ENCODE measurements around the gene GNA14.

GRCh38 chr9:77429928-77430327 is 218.2 kb downstream of the GNA14 start:
- TF ChIP-seq CTCF (conservative IDR thresholded peaks at IDR 0.05; ENCODE audit: low read depth, low read length) (no peak), EZH2phosphoT487 (IDR thresholded peaks at IDR 0.05; ENCODE audit: borderline replicate concordance, low read length) (no peak), EZH2 (IDR thresholded peaks at IDR 0.05; ENCODE audit: low read length, unreplicated experiment) (no peak)

Data from PC-3 (cell line).